Measurements from ENCODE around the gene FNDC10. TPM values are rescaled to one million over a fixed set of nuclear protein-coding genes. Genes with fewer than 3 reads are reported as not detected.

Gene FNDC10
- total and polyA plus RNA-seq, 10 of the 15 experiments (the other 5 are each of a cell fraction or from before 2014, with no cell fraction given), result 0.05 to 1.3 (median 0.25) TPM; not detected in 4

GRCh38 chr1:1615256-1616044, 15.5 kb upstream of the FNDC10 start, which contains the start of gene MIB2 (continued):
- TF ChIP-seq ZBTB40 (IDR thresholded peaks at IDR 0.05; ENCODE audit: borderline replicate concordance) (peak; percentile 85), SRF (IDR thresholded peaks at IDR 0.05; ENCODE audit: low read depth in 2 of 2, low read length in 2 of 2) (peak; percentile 61 to 90; a peak in 3 of 4 replicates), NR2C1 (IDR thresholded peaks at IDR 0.05) (peak; percentile 87), USF1 (IDR thresholded peaks at IDR 0.05; ENCODE audit: borderline replicate concordance, extremely low read length, insufficient read depth, low read depth, low read length) (peak; percentile 14), CHD1 (IDR thresholded peaks at IDR 0.05; ENCODE audit: low read depth, low read length) (peak; percentile 88; the same call in 1 of the 2 replicates), CEBPB (IDR thresholded peaks at IDR 0.05; ENCODE audit: borderline replicate concordance in 1 of 2, low read depth in 2 of 2, low read length in 2 of 2) (no peak)
